ENCODE data around the gene LZTS3. TPM values are rescaled to one million over a fixed set of nuclear protein-coding genes. Genes with fewer than 3 reads are reported as not detected.

Gene LZTS3
- polyA plus RNA-seq, 1 donor (not counting 4 experiments of a cell fraction or from before 2014, with no cell fraction given) = 2.5 TPM

DNA sequence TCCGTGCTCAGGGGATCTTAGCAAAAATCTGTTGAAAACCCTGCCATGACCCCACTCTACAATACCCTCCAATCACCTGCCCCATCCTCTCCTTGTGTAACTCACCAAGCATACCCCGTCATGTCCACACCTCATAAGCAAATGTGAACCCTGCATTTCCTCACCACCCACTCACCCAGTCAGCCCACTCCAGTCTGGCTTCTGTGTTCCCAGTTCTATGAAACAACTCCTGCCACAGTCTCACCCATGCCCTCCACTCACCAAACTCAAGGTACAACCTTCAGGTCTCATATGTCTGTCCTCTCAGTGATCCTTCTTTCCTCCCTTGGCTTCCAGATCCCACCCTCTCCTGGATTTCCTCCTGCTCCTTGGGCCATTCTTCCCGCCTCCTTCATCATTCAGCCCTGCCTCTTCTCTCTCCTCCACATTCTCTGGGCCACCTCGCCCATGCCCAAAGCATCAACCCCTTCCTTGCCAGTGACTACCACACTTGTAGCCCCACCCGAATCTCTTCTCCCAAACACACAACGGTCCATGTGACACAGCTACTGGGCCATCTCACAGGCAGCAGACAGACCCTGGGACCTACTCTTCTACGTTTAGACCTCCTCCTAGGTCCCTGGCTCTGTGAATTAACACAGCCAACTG lies 22.4 kb upstream of the LZTS3 start:
- H3K27me3 ChIP-seq (ENCODE audit: control insufficient read depth, extremely low read depth, insufficient read depth, low read length) = no peaks in the 10 kb centered on the region
- H2AFZ ChIP-seq (ENCODE audit: control insufficient read depth, low read length) = no peak overlapping the region
- H3K4me3 ChIP-seq (ENCODE audit: control insufficient read depth in 2 of 3, extremely low read depth in 1 of 3, insufficient read depth in 2 of 3, low read depth in 1 of 3, low read length in 3 of 3) = no peak overlapping the region
- H4K20me1 ChIP-seq (ENCODE audit: control insufficient read depth, extremely low read depth, insufficient read depth, low read length) = no peaks in the 10 kb centered on the region
- H3K36me3 ChIP-seq (ENCODE audit: control insufficient read depth in 2 of 2, extremely low read depth in 1 of 2, insufficient read depth in 2 of 2, low read length in 2 of 2) = peaks cover 44 to 50% of the 10 kb centered on the region in 2 experiments
- no peak for DNase-seq (ENCODE audit: low read depth, low spot score)
- no peak overlapping the region for H3K4me2 ChIP-seq (ENCODE audit: control insufficient read depth, extremely low read depth, insufficient read depth, low read depth, low read length)
- no peak for TF ChIP-seq EZH2 (IDR thresholded peaks at IDR 0.05; ENCODE audit: low read length)
- TF ChIP-seq, protein P1, sequence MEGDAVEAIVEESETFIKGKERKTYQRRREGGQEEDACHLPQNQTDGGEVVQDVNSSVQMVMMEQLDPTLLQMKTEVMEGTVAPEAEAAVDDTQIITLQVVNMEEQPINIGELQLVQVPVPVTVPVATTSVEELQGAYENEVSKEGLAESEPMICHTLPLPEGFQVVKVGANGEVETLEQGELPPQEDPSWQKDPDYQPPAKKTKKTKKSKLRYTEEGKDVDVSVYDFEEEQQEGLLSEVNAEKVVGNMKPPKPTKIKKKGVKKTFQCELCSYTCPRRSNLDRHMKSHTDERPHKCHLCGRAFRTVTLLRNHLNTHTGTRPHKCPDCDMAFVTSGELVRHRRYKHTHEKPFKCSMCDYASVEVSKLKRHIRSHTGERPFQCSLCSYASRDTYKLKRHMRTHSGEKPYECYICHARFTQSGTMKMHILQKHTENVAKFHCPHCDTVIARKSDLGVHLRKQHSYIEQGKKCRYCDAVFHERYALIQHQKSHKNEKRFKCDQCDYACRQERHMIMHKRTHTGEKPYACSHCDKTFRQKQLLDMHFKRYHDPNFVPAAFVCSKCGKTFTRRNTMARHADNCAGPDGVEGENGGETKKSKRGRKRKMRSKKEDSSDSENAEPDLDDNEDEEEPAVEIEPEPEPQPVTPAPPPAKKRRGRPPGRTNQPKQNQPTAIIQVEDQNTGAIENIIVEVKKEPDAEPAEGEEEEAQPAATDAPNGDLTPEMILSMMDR (optimal IDR thresholded peaks at IDR 0.05 in 1 of 3, IDR thresholded peaks at IDR 0.05 in 1 of 3, conservative IDR thresholded peaks at IDR 0.05 in 1 of 3; ENCODE audit: extremely low read depth in 1 of 3, insufficient read depth in 2 of 3, low read length in 3 of 3) = no peak
- no peak overlapping the region for H3K9ac ChIP-seq (ENCODE audit: control insufficient read depth, extremely low read depth, insufficient read depth, low read length)
- H3K4me1 ChIP-seq (ENCODE audit: control insufficient read depth, extremely low read depth, insufficient read depth, low read length) = no peaks in the 10 kb centered on the region
- peaks cover 2% of the 10 kb centered on the region for H3K79me2 ChIP-seq (ENCODE audit: control insufficient read depth, insufficient read depth, low read length)
- H3K27ac ChIP-seq (ENCODE audit: control insufficient read depth, insufficient read depth, low read length) = no peak overlapping the region
- FAIRE-seq = no peak
- no peaks in the 10 kb centered on the region for H3K9me3 ChIP-seq (ENCODE audit: control insufficient read depth, low read depth, low read length)
- H3K9me1 ChIP-seq (ENCODE audit: control insufficient read depth, extremely low read depth, insufficient read depth, low read length) = no peaks in the 10 kb centered on the region
- dilution Hi-C loops (cut with MboI; ENCODE audit: extremely low pct_ligation_motif_present, low sequenced_read_pairs) = no loop called here

DNA sequence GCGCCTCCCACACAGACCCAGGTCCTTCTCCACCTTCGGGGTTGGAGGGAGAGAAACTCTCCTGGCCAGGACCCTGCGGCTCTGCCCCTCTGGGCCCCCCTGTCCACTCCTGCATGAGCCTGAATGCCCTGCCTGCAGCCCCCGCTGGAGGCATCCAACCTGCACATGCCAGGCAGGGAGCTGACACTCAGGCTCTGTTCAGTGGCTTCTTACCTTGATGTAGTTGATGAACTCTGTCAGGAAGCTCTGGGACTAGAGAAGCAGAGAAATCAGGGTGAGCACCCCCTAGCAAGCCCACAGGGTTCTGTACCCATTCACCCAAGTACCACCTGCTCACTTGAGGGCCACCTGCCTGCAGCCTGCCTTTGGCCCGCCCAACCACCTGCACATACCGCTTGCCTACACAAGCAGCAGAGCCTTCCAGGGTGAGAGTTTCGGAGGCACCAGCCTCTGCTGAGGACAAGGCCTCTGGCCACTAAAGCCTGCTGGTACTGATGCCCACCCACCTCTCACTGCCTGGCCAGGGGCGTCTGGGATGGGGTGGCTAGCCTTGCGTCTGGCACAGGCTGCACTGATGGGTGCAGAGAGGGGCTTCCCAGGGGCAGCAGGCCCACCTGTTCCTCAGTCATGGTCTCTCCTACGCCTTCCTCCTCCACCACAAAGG lies 21.4 kb upstream of the LZTS3 start:
- dilution Hi-C loops (cut with MboI; ENCODE audit: extremely low pct_ligation_motif_present, low sequenced_read_pairs) = no loop called here
- Histone ChIP-seq H3K4me2 (ENCODE audit: control insufficient read depth, extremely low read depth, insufficient read depth, low read depth, low read length) (no peak overlapping the region), H2AFZ (ENCODE audit: control insufficient read depth, low read length) (no peak overlapping the region), H3K36me3 (ENCODE audit: control insufficient read depth in 2 of 2, extremely low read depth in 1 of 2, insufficient read depth in 2 of 2, low read length in 2 of 2) (peaks cover 44 to 52% of the 10 kb centered on the region in 2 experiments), H3K9ac (ENCODE audit: control insufficient read depth, extremely low read depth, insufficient read depth, low read length) (no peak overlapping the region), H3K4me1 (ENCODE audit: control insufficient read depth, extremely low read depth, insufficient read depth, low read length) (no peaks in the 10 kb centered on the region), H3K4me3 (ENCODE audit: control insufficient read depth in 2 of 3, extremely low read depth in 1 of 3, insufficient read depth in 2 of 3, low read depth in 1 of 3, low read length in 3 of 3) (no peak overlapping the region), H3K27me3 (ENCODE audit: control insufficient read depth, extremely low read depth, insufficient read depth, low read length) (no peaks in the 10 kb centered on the region), H3K27ac (ENCODE audit: control insufficient read depth, insufficient read depth, low read length) (no peak overlapping the region), H4K20me1 (ENCODE audit: control insufficient read depth, extremely low read depth, insufficient read depth, low read length) (no peaks in the 10 kb centered on the region), H3K79me2 (ENCODE audit: control insufficient read depth, insufficient read depth, low read length) (no peaks in the 10 kb centered on the region), H3K9me1 (ENCODE audit: control insufficient read depth, extremely low read depth, insufficient read depth, low read length) (no peaks in the 10 kb centered on the region), H3K9me3 (ENCODE audit: control insufficient read depth, low read depth, low read length) (no peaks in the 10 kb centered on the region)
- no peak for FAIRE-seq
- TF ChIP-seq EZH2 (IDR thresholded peaks at IDR 0.05; ENCODE audit: low read length) = no peak
- TF ChIP-seq, protein P1 (optimal IDR thresholded peaks at IDR 0.05 in 1 of 3, IDR thresholded peaks at IDR 0.05 in 1 of 3, conservative IDR thresholded peaks at IDR 0.05 in 1 of 3; ENCODE audit: extremely low read depth in 1 of 3, insufficient read depth in 2 of 3, low read length in 3 of 3) = no peak
- DNase-seq (ENCODE audit: low read depth, low spot score) = no peak

All from keratinocyte (primary cell).